H1 (cell line): ENCODE results near the gene QRICH2. TPM values are rescaled to one million over a fixed set of nuclear protein-coding genes. Genes with fewer than 3 reads are reported as not detected.
A peak's percentile ranks its signal among the peaks of the same experiment; 100 is the strongest.

ENCODE experiments used
- CTCF ChIA-PET: fragments of 300-600 bp; sonication (Branson Sonifier 250); formaldehyde crosslinking; loops from one replicate; lab custom pipeline; 2021; ENCODE audit not compliant: partially characterized antibody; lab: Charles Lee
- POLR2A ChIA-PET: fragments of 300-600 bp; sonication (Branson Sonifier 250); formaldehyde crosslinking; loops from one replicate; lab custom pipeline; 2021; ENCODE audit warnings: inconsistent platforms; ENCODE audit not compliant: partially characterized antibody; lab: Charles Lee
- DNase-seq, 2 experiments: peaks; one replicate each; pipeline versions ENCODE4 v3.0.0 to v3.0.0-alpha.2; 2010 to 2022; ENCODE audit warnings: low spot score in 2 of 2, low read depth in 1 of 2, mixed read lengths in 1 of 2
- FAIRE-seq: peaks from 2 replicates; lab custom pipeline; 2011; peaks lifted over from hg19 to GRCh38; lab: Jason Lieb, UNC
- H2AFZ ChIP-seq: 2 replicates; pipeline ENCODE4 v1.8.1; 2012; ENCODE audit warnings: low read length, inconsistent platforms
- H2AK5ac ChIP-seq: 2 replicates; pipeline ENCODE4 v1.6.1; 2013; ENCODE audit warnings: low read depth, low read length
- H2BK120ac ChIP-seq: replicated peaks from 2 replicates; pipeline ENCODE3; 2013; ENCODE audit warnings: low read depth, low read length, inconsistent platforms
- H2BK12ac ChIP-seq: 2 replicates; pipeline ENCODE4 v1.6.1; 2013; ENCODE audit warnings: low read depth, low read length
- H2BK15ac ChIP-seq: 2 replicates; pipeline ENCODE4 v1.6.1; 2013; ENCODE audit warnings: low read length
- H2BK20ac ChIP-seq: 2 replicates; pipeline ENCODE4 v1.6.1; 2013; ENCODE audit warnings: low read length
- H2BK5ac ChIP-seq: 2 replicates; pipeline ENCODE4 v1.6.1; 2013; ENCODE audit warnings: low read depth, low read length
- H3K14ac ChIP-seq: 2 replicates; pipeline ENCODE4 v1.6.1; 2013; ENCODE audit warnings: inconsistent platforms; ENCODE audit not compliant: insufficient read length
- H3K18ac ChIP-seq: 2 replicates; pipeline ENCODE4 v1.6.1; 2013; ENCODE audit warnings: low read length; ENCODE audit errors: extremely low read depth
- H3K23ac ChIP-seq: 2 replicates; pipeline ENCODE4 v1.6.1; 2013; ENCODE audit warnings: inconsistent platforms; ENCODE audit not compliant: insufficient read length
- H3K23me2 ChIP-seq: 2 replicates; pipeline ENCODE4 v1.6.1; 2013; ENCODE audit warnings: low read depth, low read length
- H3K27ac ChIP-seq: 2 replicates; pipeline ENCODE4 v1.6.1; 2011; ENCODE audit warnings: low read depth, low read length, inconsistent platforms
- H3K27me3 ChIP-seq, 4 experiments: replicated peaks in 1 of 4; 1 replicate in 1 of 4; 2 replicates in 3 of 4; pipeline versions ENCODE4 v1.6.1 to v1.8.1; 2011 to 2013; ENCODE audit warnings: low read length in 3 of 4, mild to moderate bottlenecking in 3 of 4, inconsistent platforms in 2 of 4, mixed read lengths in 2 of 4, moderate library complexity in 1 of 4; ENCODE audit not compliant: control insufficient read depth in 3 of 4, insufficient read depth in 3 of 4; ENCODE audit errors: extremely low read depth in 1 of 4
- H3K36me3 ChIP-seq, 4 experiments: 2 replicates each; pipeline versions ENCODE4 v1.6.1 to v1.8.1; 2011 to 2013; ENCODE audit warnings: mild to moderate bottlenecking in 4 of 4, low read length in 3 of 4, moderate library complexity in 2 of 4, control low read depth in 1 of 4, inconsistent platforms in 1 of 4; ENCODE audit not compliant: insufficient read depth in 4 of 4, control insufficient read depth in 2 of 4
- H3K4ac ChIP-seq: replicated peaks from 2 replicates; pipeline ENCODE3; 2013; ENCODE audit warnings: low read length, low read depth, mixed read lengths, inconsistent platforms; ENCODE audit not compliant: insufficient read length
- H3K4me1 ChIP-seq, 4 experiments: replicated peaks in 1 of 4; 1 replicate in 1 of 4; 2 replicates in 3 of 4; pipeline versions ENCODE4 v1.6.1 to v1.8.1; 2011 to 2013; ENCODE audit warnings: low read length in 3 of 4, inconsistent platforms in 2 of 4, mixed read lengths in 1 of 4; ENCODE audit not compliant: insufficient read depth in 4 of 4, control insufficient read depth in 3 of 4
- H3K4me2 ChIP-seq, 2 experiments: 2 replicates each; pipeline versions ENCODE4 v1.6.1 to v1.8.1; 2011 to 2013; ENCODE audit warnings: low read depth in 2 of 2, low read length in 2 of 2, control low read depth in 1 of 2, inconsistent platforms in 1 of 2, mild to moderate bottlenecking in 1 of 2; ENCODE audit not compliant: insufficient read depth in 1 of 2
- H3K4me3 ChIP-seq, 4 experiments: fragments of 200-600, 300-600 bp in 1 of 4; sonication (generic), shearing (Covaris generic), sonication (Bioruptor Twin) in 1 of 4; 2 replicates each; pipeline versions ENCODE4 v1.5.1 to v1.8.1; 2011 to 2016; ENCODE audit warnings: low read length in 4 of 4, low read depth in 3 of 4, control low read depth in 2 of 4, inconsistent platforms in 2 of 4, mild to moderate bottlenecking in 2 of 4, mixed read lengths in 1 of 4, moderate library complexity in 1 of 4; ENCODE audit not compliant: insufficient read depth in 2 of 4; ENCODE audit errors: extremely low read depth in 1 of 4
- H3K56ac ChIP-seq: replicated peaks from 2 replicates; pipeline ENCODE3; 2013; ENCODE audit warnings: low read depth, mild to moderate bottlenecking, mixed read lengths, low read length, inconsistent platforms; ENCODE audit not compliant: insufficient read length
- H3K79me1 ChIP-seq: 2 replicates; pipeline ENCODE4 v1.6.1; 2013; ENCODE audit warnings: low read depth, low read length, control low read depth
- H3K79me2 ChIP-seq, 2 experiments: 2 replicates each; pipeline versions ENCODE4 v1.6.1 to v1.8.1; 2012 to 2013; ENCODE audit warnings: low read length in 2 of 2, mild to moderate bottlenecking in 2 of 2, inconsistent platforms in 1 of 2; ENCODE audit not compliant: insufficient read depth in 2 of 2, control insufficient read depth in 1 of 2
- H3K9ac ChIP-seq, 4 experiments: replicated peaks in 1 of 4; 1 replicate in 1 of 4; 2 replicates in 3 of 4; pipeline versions ENCODE4 v1.6.1 to v1.8.1; 2011 to 2013; ENCODE audit warnings: low read depth in 3 of 4, low read length in 3 of 4, control low read depth in 2 of 4, mild to moderate bottlenecking in 2 of 4, moderate library complexity in 2 of 4, inconsistent platforms in 1 of 4; ENCODE audit errors: extremely low read depth in 1 of 4
- H3K9me3 ChIP-seq, 2 experiments: 2 replicates each; pipeline versions ENCODE4 v1.6.1 to v1.8.1; 2012 to 2013; ENCODE audit warnings: mild to moderate bottlenecking in 2 of 2, moderate library complexity in 2 of 2, control low read depth in 1 of 2, inconsistent platforms in 1 of 2, low read depth in 1 of 2, low read length in 1 of 2, mixed read lengths in 1 of 2; ENCODE audit not compliant: insufficient read depth in 2 of 2
- H4K20me1 ChIP-seq, 2 experiments: replicated peaks in 1 of 2; 2 replicates each; pipeline versions ENCODE3 to v1.8.1; 2011 to 2013; ENCODE audit warnings: inconsistent platforms in 2 of 2, low read length in 2 of 2, mild to moderate bottlenecking in 1 of 2; ENCODE audit not compliant: insufficient read depth in 2 of 2, control insufficient read depth in 1 of 2
- H4K5ac ChIP-seq: 2 replicates; pipeline ENCODE4 v1.6.1; 2013; ENCODE audit warnings: low read length, low read depth, mixed read lengths, inconsistent platforms; ENCODE audit not compliant: insufficient read length
- H4K8ac ChIP-seq: 2 replicates; pipeline ENCODE4 v1.8.0; 2013; ENCODE audit warnings: mild to moderate bottlenecking, moderate library complexity, low read length, inconsistent platforms; ENCODE audit not compliant: insufficient read depth; ENCODE audit errors: extremely low read depth
- H4K91ac ChIP-seq: replicated peaks from 2 replicates; pipeline ENCODE3; 2013; ENCODE audit warnings: low read length, mixed read lengths, inconsistent platforms; ENCODE audit not compliant: insufficient read length
- CBX5 ChIP-seq: fragments of 300-800, 300-1000 bp; sonication (generic); IDR thresholded peaks from 2 replicates; pipeline ENCODE4 v1.7.1; 2016; ENCODE audit warnings: antibody characterized with exemption, low read length, low read depth
- JUND ChIP-seq: IDR thresholded peaks from 2 replicates; pipeline ENCODE4 v1.6.1; 2011; ENCODE audit warnings: mild to moderate bottlenecking, improper control_type of control experiment, low read length
- KDM1A ChIP-seq: fragments of 200-600, 300-600 bp; sonication (generic); IDR thresholded peaks from 2 replicates; pipeline ENCODE4 v1.7.1; 2016; ENCODE audit warnings: mild to moderate bottlenecking, low read length, borderline replicate concordance
- KDM4A ChIP-seq: IDR thresholded peaks from one replicate; pipeline ENCODE4 v1.7.1; 2012; ENCODE audit warnings: low read depth, mild to moderate bottlenecking, moderate library complexity, low read length, inconsistent platforms; ENCODE audit not compliant: severe bottlenecking
- POLR2AphosphoS5 ChIP-seq: IDR thresholded peaks from 2 replicates; pipeline ENCODE4 v1.6.1; 2011; ENCODE audit warnings: low read depth, low read length
- RNF2 ChIP-seq: fragments of 200-900, 300-1000 bp; sonication (generic); IDR thresholded peaks from 2 replicates; pipeline ENCODE4 v1.7.1; 2016; ENCODE audit warnings: borderline replicate concordance, low read depth, mild to moderate bottlenecking, antibody characterized with exemption, low read length; ENCODE audit not compliant: poor library complexity, severe bottlenecking; ENCODE audit errors: missing control alignments
- WGBS, 2 experiments: shearing (Covaris generic) in 1 of 2; methylation state at CpG; one replicate each; pipeline versions ENCODE4 v1.1.6 to v1.1.7; 2013 to 2015; ENCODE audit warnings: low lambda C conversion rate in 2 of 2, mixed read lengths in 2 of 2, inconsistent platforms in 1 of 2, low coverage in 1 of 2, missing lambda C conversion rate in 1 of 2; ENCODE audit not compliant: insufficient replicate concordance in 2 of 2, insufficient coverage in 1 of 2, insufficient read length in 1 of 2; ENCODE audit errors: extremely low coverage in 1 of 2, missing lambda C conversion rate in 1 of 2; 5-methylcytosine and 5-hydroxymethylcytosine counted together
- polyA plus RNA-seq, 7 experiments: library from polyadenylated mRNA; depleted of rRNA in 3 of 7; stranded (reverse) in 5 of 7; unstranded in 2 of 7; fragments of >200 nt in 5 of 7; fragments of 200-250 nt in 2 of 7; gene quantifications; 1 replicate in 5 of 7; 2 replicates in 1 of 7; 4 replicates in 1 of 7; pipeline versions ENCODE4 v1.2.1 to v1.2.3, GENCODE V29; 2011 to 2013; ENCODE audit warnings: missing spikeins in 2 of 7, mixed read lengths in 2 of 7
- total RNA-seq: library from RNA; stranded (reverse); fragmentation: NEBNext Ultra II Directional; extraction: Animal tissue kit (Norgen Biotek cat#: 25700); gene quantifications from 2 replicates; pipeline ENCODE4 v1.2.1, GENCODE V29; 2021
- TF ChIP-seq, protein P1 (sequence below): IDR thresholded peaks from 2 replicates; pipeline ENCODE4 v1.6.1; 2011; ENCODE audit warnings: low read length, improper control_type of control experiment
- TF ChIP-seq, protein P2 (sequence below): IDR thresholded peaks from 2 replicates; pipeline ENCODE4 v1.6.1; 2011; ENCODE audit warnings: low read depth, mild to moderate bottlenecking, low read length; ENCODE audit not compliant: insufficient read depth

QRICH2 gene
- total and polyA plus RNA-seq, 2 of the 8 experiments (the other 6 are each of a cell fraction or from before 2014, with no cell fraction given) = 2.8 to 3.8 TPM

DNA sequence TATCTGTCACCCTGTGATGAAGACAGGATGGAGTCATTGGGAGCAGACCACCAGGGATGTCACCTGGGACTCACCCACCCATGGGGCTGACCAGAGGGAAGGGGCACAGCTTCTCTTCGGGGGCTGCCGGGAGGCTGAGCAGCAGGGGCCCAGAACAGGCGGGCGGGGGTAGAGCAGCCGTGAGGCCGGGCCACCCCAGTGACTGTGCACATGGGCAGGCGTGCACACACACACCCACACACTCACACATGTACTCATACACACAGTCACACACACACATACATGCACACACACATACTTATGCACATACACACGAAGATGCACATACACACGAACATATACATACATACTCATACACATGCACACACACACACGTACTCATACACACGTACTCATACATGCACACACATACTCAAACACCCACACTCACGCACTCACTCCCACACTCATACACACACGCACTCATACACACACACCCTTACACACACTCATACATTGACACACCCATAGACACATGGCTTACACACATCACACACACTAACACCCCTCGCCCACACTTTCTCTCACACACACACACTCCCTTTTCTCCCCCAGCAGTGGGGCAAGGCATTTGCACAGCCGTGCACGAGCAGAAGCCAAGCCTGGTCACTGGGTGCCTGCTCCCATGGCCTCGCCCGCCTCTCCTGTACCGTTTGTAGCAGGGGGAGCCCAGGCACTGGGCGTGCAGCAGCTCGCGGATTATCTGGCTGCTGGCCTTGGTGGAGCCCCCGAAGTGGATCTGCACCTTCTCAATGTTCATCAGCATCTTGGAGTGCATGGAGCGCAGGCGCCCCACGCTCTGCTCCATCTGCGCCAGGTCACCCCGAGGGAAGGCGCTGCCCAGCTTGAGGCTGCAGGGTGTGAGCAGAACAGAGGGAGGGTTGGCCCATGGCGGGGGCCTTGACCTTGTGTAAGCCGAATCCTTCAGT lies 30.5 kb downstream of the QRICH2 start:
- H3K79me2 ChIP-seq = no peaks in the 10 kb centered on the region
- peak overlapping the region; percentile 85 for H3K4ac ChIP-seq
- H3K4me3 ChIP-seq = no peak overlapping the region
- H3K9me3 ChIP-seq = no peaks in the 10 kb centered on the region
- H2BK15ac ChIP-seq = peak overlapping the region; percentile 24; the same call in 1 of the 2 replicates
- peak overlapping the region; percentile 46 for H3K56ac ChIP-seq
- H3K36me3 ChIP-seq = no peaks in the 10 kb centered on the region; a peak in 1 of 8 replicates
- H4K5ac ChIP-seq = no peak overlapping the region
- no peak overlapping the region for H3K23ac ChIP-seq
- no peak overlapping the region for H4K8ac ChIP-seq
- peak overlapping the region; percentile 89 for H4K91ac ChIP-seq
- no peak overlapping the region for H2AFZ ChIP-seq
- H2AK5ac ChIP-seq = peak overlapping the region; percentile 96; the same call in 1 of the 2 replicates
- H3K79me1 ChIP-seq = no peaks in the 10 kb centered on the region
- peak overlapping the region; percentile 97; the same call in 1 of the 2 replicates for H2BK12ac ChIP-seq
- no peak overlapping the region for H3K27ac ChIP-seq
- no peak overlapping the region for H2BK20ac ChIP-seq
- ChIA-PET POLR2A (interaction anchor here (1.2 to 1.8 kb wide), 3 partner anchors 9 to 197 kb away, joined by 3 to 6 read pairs (median 5); no protein-coding TSS in a partner anchor), CTCF (interaction anchor here (1.0 to 5.6 kb wide), 17 partner anchors 9 to 198 kb away, joined by 3 to 84 read pairs (median 18); partner anchors contain the start of genes FOXJ1, RNF157 and UBALD2)
- H4K20me1 ChIP-seq = peaks cover 0 to 6% of the 10 kb centered on the region in 2 experiments
- no peaks in the 10 kb centered on the region for H3K27me3 ChIP-seq
- H2BK120ac ChIP-seq = no peak overlapping the region
- H3K23me2 ChIP-seq = peaks cover 3% of the 10 kb centered on the region; the same call in 1 of the 2 replicates
- no peak overlapping the region for H3K18ac ChIP-seq
- H2BK5ac ChIP-seq = peak overlapping the region; percentile 22; the same call in 1 of the 2 replicates
- H3K4me2 ChIP-seq = no peak overlapping the region
- H3K14ac ChIP-seq = no peak overlapping the region
- FAIRE-seq (no peak), DNase-seq (no peak)
- H3K9ac ChIP-seq = no peak overlapping the region; a peak in 1 of 7 replicates
- WGBS, 2 experiments = 92 to 100% methylated on average over 3 to 29 of the region's 31 CpGs
- H3K4me1 ChIP-seq = peaks cover 0 to 4% (median under 1%) of the 10 kb centered on the region in 4 experiments; a peak in 3 of 7 replicates
- no peak for TF ChIP-seq KDM1A
- TF ChIP-seq, protein P1, sequence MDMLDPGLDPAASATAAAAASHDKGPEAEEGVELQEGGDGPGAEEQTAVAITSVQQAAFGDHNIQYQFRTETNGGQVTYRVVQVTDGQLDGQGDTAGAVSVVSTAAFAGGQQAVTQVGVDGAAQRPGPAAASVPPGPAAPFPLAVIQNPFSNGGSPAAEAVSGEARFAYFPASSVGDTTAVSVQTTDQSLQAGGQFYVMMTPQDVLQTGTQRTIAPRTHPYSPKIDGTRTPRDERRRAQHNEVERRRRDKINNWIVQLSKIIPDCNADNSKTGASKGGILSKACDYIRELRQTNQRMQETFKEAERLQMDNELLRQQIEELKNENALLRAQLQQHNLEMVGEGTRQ = no peak
- TF ChIP-seq KDM4A = no peak
- no peak for TF ChIP-seq POLR2AphosphoS5
- TF ChIP-seq JUND = no peak
- TF ChIP-seq CBX5 = no peak
- TF ChIP-seq, protein P2, sequence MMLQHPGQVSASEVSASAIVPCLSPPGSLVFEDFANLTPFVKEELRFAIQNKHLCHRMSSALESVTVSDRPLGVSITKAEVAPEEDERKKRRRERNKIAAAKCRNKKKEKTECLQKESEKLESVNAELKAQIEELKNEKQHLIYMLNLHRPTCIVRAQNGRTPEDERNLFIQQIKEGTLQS = no peak
- TF ChIP-seq RNF2 = no peak
